GM12801 (cell line): ENCODE results near the gene EPB41L4B.

Source experiments
- TF ChIP-seq, protein P1 (sequence below): IDR thresholded peaks from one replicate; pipeline ENCODE4 v1.5.1; 2011; ENCODE audit warnings: control low read depth; ENCODE audit not compliant: insufficient read length; ENCODE audit errors: extremely low read depth

The EPB41L4B gene

DNA sequence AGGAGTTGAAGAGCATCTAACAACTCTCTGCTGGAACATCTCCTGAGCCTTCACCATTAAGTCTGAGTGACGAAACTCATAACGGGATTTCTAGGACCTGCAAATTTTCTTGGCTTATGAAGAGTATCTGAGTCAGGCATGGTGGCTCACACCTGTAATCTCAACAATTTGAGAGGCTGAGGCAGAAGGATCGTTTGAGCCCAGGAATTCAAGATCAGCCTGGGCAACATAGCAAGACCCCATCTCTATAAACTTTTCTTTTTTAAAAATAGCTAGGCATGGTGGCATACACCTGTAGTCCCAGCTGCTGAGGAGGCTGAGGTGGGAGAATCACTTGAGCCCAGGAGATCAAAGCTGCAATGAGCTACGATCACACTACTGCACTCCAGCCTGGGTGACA lies 48.8 kb downstream of the EPB41L4B start:
- TF ChIP-seq, protein P1, sequence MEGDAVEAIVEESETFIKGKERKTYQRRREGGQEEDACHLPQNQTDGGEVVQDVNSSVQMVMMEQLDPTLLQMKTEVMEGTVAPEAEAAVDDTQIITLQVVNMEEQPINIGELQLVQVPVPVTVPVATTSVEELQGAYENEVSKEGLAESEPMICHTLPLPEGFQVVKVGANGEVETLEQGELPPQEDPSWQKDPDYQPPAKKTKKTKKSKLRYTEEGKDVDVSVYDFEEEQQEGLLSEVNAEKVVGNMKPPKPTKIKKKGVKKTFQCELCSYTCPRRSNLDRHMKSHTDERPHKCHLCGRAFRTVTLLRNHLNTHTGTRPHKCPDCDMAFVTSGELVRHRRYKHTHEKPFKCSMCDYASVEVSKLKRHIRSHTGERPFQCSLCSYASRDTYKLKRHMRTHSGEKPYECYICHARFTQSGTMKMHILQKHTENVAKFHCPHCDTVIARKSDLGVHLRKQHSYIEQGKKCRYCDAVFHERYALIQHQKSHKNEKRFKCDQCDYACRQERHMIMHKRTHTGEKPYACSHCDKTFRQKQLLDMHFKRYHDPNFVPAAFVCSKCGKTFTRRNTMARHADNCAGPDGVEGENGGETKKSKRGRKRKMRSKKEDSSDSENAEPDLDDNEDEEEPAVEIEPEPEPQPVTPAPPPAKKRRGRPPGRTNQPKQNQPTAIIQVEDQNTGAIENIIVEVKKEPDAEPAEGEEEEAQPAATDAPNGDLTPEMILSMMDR: no peak

DNA sequence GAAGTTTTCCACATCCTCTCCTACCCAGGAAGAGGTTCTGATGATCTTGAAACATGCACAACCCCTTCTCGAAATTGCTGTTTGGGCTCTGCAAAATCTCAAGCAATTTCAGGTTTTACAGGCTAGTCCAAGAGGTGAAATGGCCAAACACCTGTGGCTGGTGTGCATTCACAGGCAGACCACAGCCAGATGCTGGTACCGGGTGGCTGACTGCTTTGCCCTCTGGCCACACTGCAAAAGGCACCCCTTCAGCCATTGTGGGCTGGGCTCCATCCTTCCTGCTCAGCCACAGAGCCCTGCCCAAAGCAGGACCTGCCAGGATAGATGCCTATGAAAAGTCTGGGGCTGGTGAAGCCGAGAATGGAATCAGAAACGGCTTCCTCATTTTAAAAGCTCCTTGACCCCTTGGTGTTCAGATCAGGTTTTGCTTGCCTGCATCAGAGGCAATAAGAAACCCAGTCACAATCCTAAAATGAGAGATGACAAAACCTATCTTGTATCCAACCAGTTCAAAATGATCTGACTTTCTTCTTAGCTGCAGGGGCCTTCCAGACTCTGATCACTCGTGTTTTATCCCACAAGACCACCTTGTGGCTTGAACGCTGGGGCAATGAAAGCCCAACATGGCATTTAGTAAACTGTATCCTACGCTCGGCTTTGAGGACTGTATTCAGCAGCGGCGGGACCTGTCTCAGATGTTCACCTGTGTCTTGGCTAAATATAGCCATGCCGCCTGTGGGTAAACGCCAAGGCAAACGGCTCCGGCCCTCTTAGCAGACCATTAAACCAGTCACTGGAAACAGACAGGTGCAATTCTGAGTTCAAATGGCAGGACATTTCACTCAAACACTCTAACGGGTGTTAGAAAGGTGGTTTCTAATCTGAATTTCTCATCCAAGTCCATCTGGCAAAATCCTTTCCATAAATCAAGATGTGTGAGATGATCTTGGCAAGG lies 49.6 kb downstream of the EPB41L4B start:
- TF ChIP-seq, protein P1: no peak

DNA sequence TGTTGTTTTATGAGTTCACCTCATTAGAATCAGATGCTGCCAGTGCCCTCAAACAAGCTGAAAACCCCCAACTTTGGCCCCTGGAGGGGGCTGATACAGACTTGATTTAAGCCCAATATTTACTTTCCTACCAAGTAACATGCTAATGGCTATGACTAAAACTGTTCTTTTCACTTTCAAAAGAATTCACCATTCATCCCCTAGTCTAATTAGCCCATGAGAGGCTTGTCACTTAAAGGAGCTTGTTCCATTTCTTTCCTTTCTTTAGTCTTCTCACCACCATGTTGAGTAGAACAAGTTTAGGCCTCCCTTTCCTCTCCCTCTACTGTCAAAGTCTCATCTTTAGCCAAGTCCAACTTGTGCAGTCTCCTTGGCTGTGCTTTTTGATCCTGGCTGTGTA lies 50.4 kb downstream of the EPB41L4B start:
- TF ChIP-seq, protein P1: no peak

GRCh38 chr9:109269839-109270238 lies 51.0 kb downstream of the EPB41L4B start:
- TF ChIP-seq, protein P1: no peak

DNA sequence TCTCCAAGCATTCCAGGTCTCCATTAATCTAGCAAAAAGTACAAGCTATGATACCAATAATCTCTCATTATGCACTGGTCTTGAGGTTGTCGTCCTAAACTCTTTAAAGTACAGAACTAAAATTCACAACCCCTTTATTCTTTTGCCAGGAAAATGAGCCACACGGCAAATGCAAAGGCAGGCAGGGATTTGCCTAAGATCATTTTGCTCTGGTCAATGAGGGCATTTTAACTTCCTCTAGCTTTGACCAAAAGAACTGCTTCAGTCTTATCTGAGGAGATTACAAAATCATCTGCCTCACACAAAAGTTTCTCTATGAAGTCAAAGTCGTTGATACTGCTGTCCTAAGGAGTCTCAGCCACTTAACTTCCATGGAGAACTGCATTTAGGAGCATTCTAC lies 51.8 kb downstream of the EPB41L4B start:
- TF ChIP-seq, protein P1: no peak

- TF ChIP-seq, protein P1: no peak
Measured at GRCh38 chr9:109267555-109267954, 53.3 kb downstream of the EPB41L4B start.

DNA sequence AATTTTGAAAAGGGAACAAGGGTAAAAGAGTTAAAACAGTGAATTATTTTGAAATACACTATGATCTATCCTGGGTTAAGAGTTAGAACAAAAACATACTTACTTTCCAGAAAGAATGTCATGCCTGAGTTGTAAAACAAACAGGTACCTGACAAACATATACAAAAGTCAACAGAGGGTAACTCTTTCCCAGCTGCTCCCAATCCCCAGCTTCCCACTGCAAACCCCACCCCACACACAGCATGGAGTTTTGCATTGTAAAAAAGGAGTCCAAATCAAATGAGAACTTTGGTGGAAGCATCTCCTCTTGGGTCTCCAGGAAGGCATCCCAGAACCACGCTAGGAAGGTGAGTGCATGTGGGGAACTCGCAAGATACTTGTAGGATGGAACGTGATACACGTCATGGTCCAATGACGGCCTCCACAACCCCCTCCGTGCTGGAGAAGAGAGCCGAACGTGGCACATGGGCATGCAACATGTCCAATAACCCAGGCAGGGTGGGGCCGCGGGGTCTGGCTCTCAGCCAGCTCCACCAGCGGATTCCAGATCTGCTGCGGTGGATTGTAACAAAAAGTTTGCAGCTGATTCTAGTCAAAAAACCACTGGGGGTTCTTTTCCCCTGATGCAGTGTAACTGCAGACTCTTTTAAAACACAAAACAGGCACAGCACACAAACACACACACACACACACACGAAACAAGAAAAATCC lies 55.8 kb downstream of the EPB41L4B start:
- TF ChIP-seq, protein P1: no peak
